H1 (cell line): Measurements from ENCODE around the gene CPA4.

ENCODE experiments used
- CEBPB ChIP-seq: IDR thresholded peaks from 2 replicates; pipeline ENCODE4 v1.6.1; 2012; ENCODE audit warnings: low read depth, low read length
- CHD2 ChIP-seq: IDR thresholded peaks from 2 replicates; pipeline ENCODE4 v1.6.1; 2012; ENCODE audit warnings: low read length, improper control_type of control experiment
- EZH2 ChIP-seq: fragments of 200-600 bp; sonication (generic); IDR thresholded peaks from 2 replicates; pipeline ENCODE4 v1.7.1; 2012; ENCODE audit warnings: low read depth, mild to moderate bottlenecking, moderate library complexity, low read length, inconsistent platforms; ENCODE audit not compliant: severe bottlenecking
- HDAC2 ChIP-seq, 2 experiments: fragments of 300-600 bp in 1 of 2; sonication (generic) in 1 of 2; IDR thresholded peaks; 2 replicates each; pipeline ENCODE4 v1.6.1; 2011 to 2012; ENCODE audit warnings: low read depth in 2 of 2, low read length in 2 of 2, mild to moderate bottlenecking in 2 of 2, moderate library complexity in 2 of 2, borderline replicate concordance in 1 of 2, inconsistent platforms in 1 of 2
- RAD21 ChIP-seq, 2 experiments: IDR thresholded peaks in 1 of 2; conservative IDR thresholded peaks in 1 of 2; 2 replicates each; pipeline ENCODE4 v1.6.1; 2011; ENCODE audit warnings: low read depth in 2 of 2, low read length in 2 of 2, improper control_type of control experiment in 1 of 2, inconsistent platforms in 1 of 2, mild to moderate bottlenecking in 1 of 2, moderate library complexity in 1 of 2
- SIN3A ChIP-seq, 2 experiments: IDR thresholded peaks in 1 of 2; conservative IDR thresholded peaks in 1 of 2; 2 replicates each; pipeline ENCODE4 v1.6.1; 2011 to 2012; ENCODE audit warnings: low read length in 2 of 2, improper control_type of control experiment in 1 of 2, low read depth in 1 of 2, mild to moderate bottlenecking in 1 of 2
- SIX5 ChIP-seq: IDR thresholded peaks from 2 replicates; pipeline ENCODE4 v1.6.1; 2011; ENCODE audit warnings: mild to moderate bottlenecking, low read depth, low read length
- TAF1 ChIP-seq: IDR thresholded peaks from 2 replicates; pipeline ENCODE4 v1.6.1; 2011; ENCODE audit warnings: mild to moderate bottlenecking, low read depth, low read length
- TF ChIP-seq, protein P1 (sequence below), 3 experiments: IDR thresholded peaks; 1 replicate in 2 of 3; 2 replicates in 1 of 3; pipeline versions ENCODE4 v1.5.1 to v1.6.1; 2011; ENCODE audit warnings: low read length in 3 of 3, mild to moderate bottlenecking in 3 of 3, inconsistent platforms in 2 of 3, low read depth in 1 of 3, moderate library complexity in 1 of 3; ENCODE audit not compliant: insufficient read depth in 1 of 3; ENCODE audit errors: control extremely low read depth in 1 of 3
- TF ChIP-seq, protein P2 (sequence below): IDR thresholded peaks from 2 replicates; pipeline ENCODE4 v1.6.1; 2011; ENCODE audit warnings: low read length, improper control_type of control experiment

DNA sequence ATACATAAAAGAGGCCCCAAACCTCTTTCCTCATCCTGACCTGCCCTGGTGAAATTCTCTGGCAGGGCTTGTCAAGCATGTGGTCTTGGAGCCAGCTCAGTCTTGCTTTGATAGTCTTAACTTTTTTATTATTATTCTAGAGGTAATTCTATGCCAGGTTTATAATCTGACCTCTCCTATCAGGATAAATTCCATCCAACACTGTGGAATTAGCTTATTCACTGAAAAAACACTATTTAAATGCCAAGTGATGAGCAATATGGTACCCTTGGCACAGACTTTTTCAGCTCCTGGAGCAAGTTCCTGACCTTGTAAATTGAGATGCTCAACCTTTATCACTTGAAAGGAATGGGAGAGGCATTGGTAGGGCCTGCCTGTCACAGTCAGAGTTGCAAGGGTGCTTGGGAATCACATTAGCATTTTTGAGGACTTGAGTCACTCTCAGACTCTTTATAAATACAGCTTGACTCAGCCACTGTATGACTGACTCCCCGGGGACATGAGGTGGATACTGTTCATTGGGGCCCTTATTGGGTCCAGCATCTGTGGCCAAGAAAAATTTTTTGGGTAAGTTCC lies at the start of gene CPA4:
- TF ChIP-seq, protein P1, sequence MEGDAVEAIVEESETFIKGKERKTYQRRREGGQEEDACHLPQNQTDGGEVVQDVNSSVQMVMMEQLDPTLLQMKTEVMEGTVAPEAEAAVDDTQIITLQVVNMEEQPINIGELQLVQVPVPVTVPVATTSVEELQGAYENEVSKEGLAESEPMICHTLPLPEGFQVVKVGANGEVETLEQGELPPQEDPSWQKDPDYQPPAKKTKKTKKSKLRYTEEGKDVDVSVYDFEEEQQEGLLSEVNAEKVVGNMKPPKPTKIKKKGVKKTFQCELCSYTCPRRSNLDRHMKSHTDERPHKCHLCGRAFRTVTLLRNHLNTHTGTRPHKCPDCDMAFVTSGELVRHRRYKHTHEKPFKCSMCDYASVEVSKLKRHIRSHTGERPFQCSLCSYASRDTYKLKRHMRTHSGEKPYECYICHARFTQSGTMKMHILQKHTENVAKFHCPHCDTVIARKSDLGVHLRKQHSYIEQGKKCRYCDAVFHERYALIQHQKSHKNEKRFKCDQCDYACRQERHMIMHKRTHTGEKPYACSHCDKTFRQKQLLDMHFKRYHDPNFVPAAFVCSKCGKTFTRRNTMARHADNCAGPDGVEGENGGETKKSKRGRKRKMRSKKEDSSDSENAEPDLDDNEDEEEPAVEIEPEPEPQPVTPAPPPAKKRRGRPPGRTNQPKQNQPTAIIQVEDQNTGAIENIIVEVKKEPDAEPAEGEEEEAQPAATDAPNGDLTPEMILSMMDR (IDR thresholded peaks at IDR 0.05; ENCODE audit: control extremely low read depth in 1 of 3, insufficient read depth in 1 of 3, low read depth in 1 of 3, low read length in 3 of 3), result no peak
- TF ChIP-seq HDAC2 (IDR thresholded peaks at IDR 0.05; ENCODE audit: borderline replicate concordance in 1 of 2, low read depth in 2 of 2, low read length in 2 of 2) (no peak), TAF1 (no peak), SIN3A (conservative IDR thresholded peaks at IDR 0.05 in 1 of 2, IDR thresholded peaks at IDR 0.05 in 1 of 2; ENCODE audit: low read depth in 1 of 2, low read length in 2 of 2) (no peak), EZH2 (no peak), CEBPB (no peak), RAD21 (IDR thresholded peaks at IDR 0.05 in 1 of 2, conservative IDR thresholded peaks at IDR 0.05 in 1 of 2; ENCODE audit: low read depth in 2 of 2, low read length in 2 of 2) (no peak), CHD2 (no peak), SIX5 (no peak)
- TF ChIP-seq, protein P2, sequence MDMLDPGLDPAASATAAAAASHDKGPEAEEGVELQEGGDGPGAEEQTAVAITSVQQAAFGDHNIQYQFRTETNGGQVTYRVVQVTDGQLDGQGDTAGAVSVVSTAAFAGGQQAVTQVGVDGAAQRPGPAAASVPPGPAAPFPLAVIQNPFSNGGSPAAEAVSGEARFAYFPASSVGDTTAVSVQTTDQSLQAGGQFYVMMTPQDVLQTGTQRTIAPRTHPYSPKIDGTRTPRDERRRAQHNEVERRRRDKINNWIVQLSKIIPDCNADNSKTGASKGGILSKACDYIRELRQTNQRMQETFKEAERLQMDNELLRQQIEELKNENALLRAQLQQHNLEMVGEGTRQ, result no peak
